IPS-18a (cell line): ENCODE data around the gene ANKRD33.
A peak's percentile ranks its signal among the peaks of the same experiment; 100 is the strongest.

Source experiments
- H3K27ac ChIP-seq: one replicate; pipeline ENCODE4 v1.5.1; 2013; ENCODE audit warnings: low read length
- H3K27me3 ChIP-seq: one replicate; pipeline ENCODE4 v1.6.1; 2013; ENCODE audit warnings: mild to moderate bottlenecking, low read length; ENCODE audit not compliant: control insufficient read depth, insufficient read depth
- H3K36me3 ChIP-seq: one replicate; pipeline ENCODE4 v1.6.1; 2013; ENCODE audit warnings: low read depth, low read length; ENCODE audit not compliant: control insufficient read depth
- H3K4me1 ChIP-seq: one replicate; pipeline ENCODE4 v1.6.1; 2013; ENCODE audit warnings: low read depth, low read length; ENCODE audit not compliant: control insufficient read depth
- H3K4me3 ChIP-seq: one replicate; pipeline ENCODE4 v1.5.1; 2013; ENCODE audit warnings: low read length
- H3K9ac ChIP-seq: one replicate; pipeline ENCODE4 v1.6.1; 2013; ENCODE audit warnings: mild to moderate bottlenecking, low read length, moderate library complexity
- H3K9me3 ChIP-seq: one replicate; pipeline ENCODE4 v1.6.1; 2013; ENCODE audit warnings: low read depth, low read length; ENCODE audit not compliant: control insufficient read depth

Gene ANKRD33

DNA sequence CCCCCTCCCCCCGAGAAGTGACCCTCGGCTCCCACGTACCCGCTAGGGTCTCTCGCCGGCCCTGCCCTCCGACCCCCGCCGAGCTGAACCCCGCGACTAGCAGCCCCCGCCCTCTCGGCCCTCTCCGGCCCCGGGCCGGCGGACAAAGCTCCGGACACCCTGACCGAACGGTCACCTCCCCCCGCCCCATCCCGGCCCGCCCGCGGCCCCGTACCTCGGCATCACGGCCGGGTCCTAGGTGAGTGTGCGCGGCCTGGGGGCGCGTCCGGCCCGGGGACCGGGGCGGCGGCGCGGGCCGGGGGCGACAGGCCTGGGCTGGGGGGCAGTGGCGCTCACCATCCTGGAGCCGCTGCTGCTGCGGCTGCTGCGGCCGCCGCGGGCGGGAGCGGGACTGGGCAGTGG, 39.6 kb upstream of the ANKRD33 start, which contains the start of gene FIGNL2:
TSS of gene FIGNL2 (minus strand) at position 393 of the 402 bp plus-strand sequence. CDS start 26,305 bp downstream, outside the sequence.
- H3K36me3 ChIP-seq, result no peaks in the 10 kb centered on the region
- peak within 1 kb of the TSS; percentile 43 for H3K9ac ChIP-seq
- no peaks in the 10 kb centered on the region for H3K9me3 ChIP-seq
- H3K27ac ChIP-seq, result no peak within 1 kb of the TSS
- H3K27me3 ChIP-seq, result peaks cover 42% of the 10 kb centered on the region
- H3K4me1 ChIP-seq, result peaks cover 31% of the 10 kb centered on the region
- peak within 1 kb of the TSS; percentile 72 for H3K4me3 ChIP-seq

DNA sequence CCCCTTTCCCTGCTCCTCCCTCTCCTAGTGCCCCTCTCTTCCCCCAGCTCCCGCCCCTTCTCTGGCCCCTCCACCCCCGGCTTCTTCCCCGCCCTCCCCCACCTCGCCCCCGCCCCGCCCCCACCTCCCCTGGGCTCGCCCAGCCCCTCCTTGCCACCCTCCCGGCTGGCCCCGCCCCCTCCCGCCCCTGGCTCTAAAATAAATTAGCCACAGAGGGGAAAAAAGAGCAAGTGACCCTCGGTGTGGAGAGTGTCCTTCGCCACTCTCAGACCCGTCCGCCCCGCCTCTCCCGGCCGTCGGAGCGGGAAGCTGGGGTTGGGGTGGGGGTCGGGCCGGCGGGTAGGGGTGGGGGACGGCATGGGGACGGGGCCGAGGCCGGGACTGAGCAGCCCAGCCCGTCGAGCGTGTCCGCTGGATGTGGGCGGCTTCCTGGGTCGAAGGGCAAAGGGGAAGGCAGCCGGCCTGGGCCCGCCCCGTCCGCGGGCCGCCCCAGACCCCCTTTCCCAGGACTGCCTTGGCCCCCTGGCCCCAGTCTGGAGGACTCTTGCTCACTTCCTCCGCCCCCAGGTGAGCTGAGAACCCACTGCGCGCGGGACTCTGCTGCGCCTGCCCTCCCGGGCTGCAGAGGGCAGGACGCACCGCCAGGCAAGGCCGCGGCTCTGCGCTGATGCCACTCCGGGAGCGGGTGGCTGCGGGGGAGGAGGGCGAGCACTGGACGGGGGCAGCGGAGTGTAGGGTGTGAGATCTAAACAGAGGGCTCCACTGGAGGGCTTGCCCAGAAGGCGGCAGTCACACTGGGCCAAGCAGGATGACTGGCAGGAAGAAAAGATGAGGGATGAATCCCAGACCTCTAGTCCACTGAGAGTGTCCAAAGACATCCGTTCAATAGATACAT, 38.8 kb upstream of the ANKRD33 start:
- H3K27me3 ChIP-seq, result peaks cover 50% of the 10 kb centered on the region
- no peak overlapping the region for H3K27ac ChIP-seq
- H3K9ac ChIP-seq, result no peak overlapping the region

DNA sequence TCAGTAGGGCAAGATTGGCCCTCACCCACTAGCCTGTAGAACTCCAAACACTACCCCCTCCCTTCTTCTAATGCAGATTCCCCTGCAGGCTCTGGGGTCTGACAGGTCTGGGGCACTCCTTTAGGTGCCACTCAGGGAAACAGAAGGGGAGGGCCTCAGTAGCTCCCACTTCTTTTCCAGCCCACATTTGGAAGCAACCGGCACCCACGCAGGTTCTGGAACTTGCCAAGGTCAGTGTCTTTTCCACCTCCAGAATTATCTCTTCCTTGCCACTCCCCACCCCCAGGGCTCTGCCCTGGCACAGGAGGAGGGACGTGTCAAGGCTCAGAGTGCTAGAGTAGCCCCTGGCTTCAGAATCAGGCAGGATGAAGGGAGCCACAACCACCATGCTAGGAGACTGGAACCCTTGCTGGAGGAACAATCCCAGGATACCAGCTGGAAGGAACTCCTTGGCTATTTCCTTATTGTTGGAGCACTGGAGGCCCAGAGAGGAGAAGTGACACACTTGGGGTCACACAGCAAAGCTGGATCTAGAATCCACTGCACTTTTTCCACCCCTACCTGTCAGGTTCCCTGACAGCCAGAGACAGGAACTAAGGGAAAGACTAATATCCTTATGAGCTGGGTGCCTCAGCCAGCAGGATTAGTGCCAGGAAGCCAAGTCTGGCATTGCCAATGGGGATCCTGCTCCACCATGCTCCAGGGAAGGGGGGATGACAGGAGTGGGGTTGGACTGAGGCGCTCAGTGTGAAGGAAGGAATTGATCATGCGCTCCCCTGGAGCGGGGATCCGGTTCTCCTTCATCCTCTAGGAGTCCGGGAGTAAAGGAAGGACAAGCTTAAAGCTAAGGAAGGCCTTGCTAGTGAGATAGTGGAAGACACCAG, 37.6 kb upstream of the ANKRD33 start:
- H3K9ac ChIP-seq, result no peak overlapping the region
- no peak overlapping the region for H3K27ac ChIP-seq
- no peaks in the 10 kb centered on the region for H3K36me3 ChIP-seq
- H3K4me1 ChIP-seq, result peaks cover 27% of the 10 kb centered on the region
- H3K4me3 ChIP-seq, result peak overlapping the region; percentile 61
- peaks cover 51% of the 10 kb centered on the region for H3K27me3 ChIP-seq
- no peaks in the 10 kb centered on the region for H3K9me3 ChIP-seq

More for the DNA sequence above, 38.8 kb upstream of the ANKRD33 start:
- Histone ChIP-seq H3K36me3 (no peaks in the 10 kb centered on the region), H3K4me3 (peak overlapping the region; percentile 61), H3K9me3 (no peaks in the 10 kb centered on the region), H3K4me1 (peaks cover 31% of the 10 kb centered on the region)

DNA sequence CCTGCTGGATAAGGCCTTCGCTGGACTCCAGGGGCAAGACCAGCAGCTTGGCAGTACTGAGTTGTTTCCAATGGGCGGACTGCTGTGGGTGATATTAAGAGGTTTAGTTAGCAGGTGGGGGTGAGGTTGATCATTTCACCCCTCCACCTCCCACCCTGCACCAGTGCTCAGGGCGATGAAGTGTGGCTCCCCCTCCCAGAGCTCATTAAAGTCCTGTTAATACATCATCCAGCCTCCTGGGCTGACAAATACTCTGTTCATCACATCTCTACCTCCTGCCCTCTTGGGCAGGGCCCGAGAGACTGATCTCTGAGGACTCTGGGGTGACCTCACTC, 37.0 kb upstream of the ANKRD33 start:
- H3K9ac ChIP-seq, result no peak overlapping the region
- no peaks in the 10 kb centered on the region for H3K36me3 ChIP-seq
- H3K27me3 ChIP-seq, result peaks cover 50% of the 10 kb centered on the region
- no peak overlapping the region for H3K4me3 ChIP-seq
- H3K9me3 ChIP-seq, result no peaks in the 10 kb centered on the region
- peaks cover 26% of the 10 kb centered on the region for H3K4me1 ChIP-seq
- no peak overlapping the region for H3K27ac ChIP-seq

DNA sequence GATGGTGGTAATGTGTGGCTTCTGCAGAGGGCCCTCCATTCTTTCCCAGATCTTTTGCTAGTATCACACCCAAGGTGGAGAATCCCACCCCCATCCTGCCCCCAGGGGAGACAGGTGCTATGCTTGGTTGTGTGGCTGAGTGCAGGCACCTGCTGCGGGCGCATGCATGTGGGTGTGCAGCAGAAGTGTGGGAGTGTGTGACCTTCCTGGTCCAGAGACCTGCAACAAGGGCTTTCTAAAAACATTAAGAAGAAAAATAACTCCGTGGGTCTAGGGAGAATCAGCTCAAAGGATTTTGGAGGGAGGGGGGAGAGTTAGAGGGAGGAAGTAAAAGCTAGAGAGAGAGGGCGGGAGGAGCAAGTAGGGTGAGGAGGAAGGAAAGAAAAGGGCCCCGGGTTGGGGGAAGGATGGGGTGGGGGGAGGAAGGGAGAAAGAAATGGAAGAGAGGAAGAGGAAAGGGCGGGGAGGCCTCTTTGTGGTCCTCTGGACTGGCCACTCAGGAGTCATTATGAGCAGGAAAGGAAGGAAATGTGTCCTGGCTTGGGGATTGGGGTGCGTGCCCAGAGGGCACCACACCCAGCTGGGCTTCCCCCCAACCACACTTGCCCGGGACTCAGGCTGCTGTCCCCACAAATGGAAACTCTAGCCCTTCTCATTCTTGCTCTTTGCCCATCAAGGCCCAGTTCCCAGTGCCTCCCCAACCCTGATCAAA, 36.3 kb upstream of the ANKRD33 start:
- peaks cover 26% of the 10 kb centered on the region for H3K4me1 ChIP-seq
- no peak overlapping the region for H3K4me3 ChIP-seq
- no peaks in the 10 kb centered on the region for H3K9me3 ChIP-seq
- no peak overlapping the region for H3K9ac ChIP-seq
- no peak overlapping the region for H3K27ac ChIP-seq
- H3K27me3 ChIP-seq, result peaks cover 44% of the 10 kb centered on the region
- H3K36me3 ChIP-seq, result no peaks in the 10 kb centered on the region

DNA sequence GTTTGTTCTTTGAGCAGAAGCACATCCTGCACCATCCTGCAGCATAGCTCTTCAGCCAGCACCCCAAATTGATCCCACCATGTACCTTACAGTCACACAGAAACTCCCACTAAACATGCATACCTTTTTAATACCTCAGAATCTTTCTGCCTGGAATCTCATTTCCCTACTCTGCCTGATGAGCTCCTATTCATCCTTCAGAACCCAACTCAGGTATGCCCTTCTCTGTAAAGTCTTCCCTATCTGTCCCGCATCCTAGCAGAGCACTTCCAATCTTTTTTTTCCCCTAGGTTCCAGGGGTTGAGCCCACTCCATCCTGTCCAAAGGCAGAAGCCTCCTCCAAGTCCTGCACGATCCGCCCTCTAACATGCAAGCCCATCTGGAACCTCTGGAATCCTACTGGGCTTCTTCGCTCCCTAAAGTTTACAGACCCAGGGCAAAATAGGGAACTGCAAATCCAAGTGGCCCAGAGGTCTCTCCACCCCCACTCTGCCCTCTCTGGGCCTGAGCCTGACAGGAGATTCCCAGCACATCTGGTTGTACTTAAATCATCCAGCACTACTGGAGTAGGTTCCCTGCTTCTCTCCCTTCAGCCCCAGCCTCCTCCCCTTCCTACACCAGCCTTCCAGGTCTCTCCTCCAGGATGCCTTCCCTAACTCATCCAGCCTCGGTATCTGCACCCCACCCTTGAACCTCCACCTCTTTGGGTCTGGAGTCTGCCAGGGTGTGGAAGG, 35.3 kb upstream of the ANKRD33 start:
- no peak overlapping the region for H3K4me3 ChIP-seq
- peaks cover 44% of the 10 kb centered on the region for H3K27me3 ChIP-seq
- H3K36me3 ChIP-seq, result no peaks in the 10 kb centered on the region
- H3K9ac ChIP-seq, result no peak overlapping the region
- H3K27ac ChIP-seq, result no peak overlapping the region
- H3K4me1 ChIP-seq, result peaks cover 24% of the 10 kb centered on the region
- H3K9me3 ChIP-seq, result no peaks in the 10 kb centered on the region

DNA sequence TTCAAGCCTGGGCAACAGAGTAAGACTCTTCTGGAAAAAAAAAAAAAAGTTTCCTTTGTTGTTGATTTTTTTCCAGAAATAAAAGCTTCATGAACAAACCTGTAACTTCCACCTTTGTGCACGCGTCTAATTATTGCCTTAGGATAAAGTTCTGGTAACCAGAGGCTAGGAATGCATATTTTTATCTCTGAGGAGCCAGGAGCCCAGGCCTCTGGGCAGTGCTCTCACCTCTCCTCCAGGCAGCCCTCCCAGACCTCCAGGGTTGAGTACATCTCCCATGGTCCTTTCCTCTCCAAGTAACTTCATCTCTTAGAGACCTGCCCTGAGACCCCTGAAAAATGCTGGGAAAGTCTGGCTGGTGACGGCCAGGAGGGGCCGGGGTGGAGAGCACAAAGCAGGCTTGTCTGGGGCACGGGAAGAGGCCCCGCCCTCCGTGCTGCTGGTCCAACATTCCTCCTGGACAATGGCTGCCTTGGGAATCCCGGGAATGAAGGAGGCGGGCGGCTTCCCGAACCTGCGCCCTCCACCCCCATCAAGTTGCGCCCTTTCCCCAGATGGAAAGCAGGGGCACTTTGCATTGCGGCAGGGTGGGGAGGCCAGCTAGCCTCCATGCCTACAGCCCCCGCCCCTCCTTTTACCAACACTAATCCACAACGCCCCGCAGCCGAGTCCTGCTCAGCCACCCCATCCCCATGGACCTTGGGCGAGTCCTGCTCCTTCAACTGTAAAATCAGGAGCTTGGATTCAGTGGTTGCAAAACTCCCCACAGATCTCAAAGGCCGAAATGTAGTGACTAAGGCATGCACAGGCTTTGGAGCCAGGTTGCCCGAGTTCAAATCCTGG, 32.1 kb upstream of the ANKRD33 start:
- H3K9ac ChIP-seq, result peak overlapping the region; percentile 67
- peaks cover 27% of the 10 kb centered on the region for H3K27me3 ChIP-seq
- no peaks in the 10 kb centered on the region for H3K9me3 ChIP-seq
- H3K4me3 ChIP-seq, result peak overlapping the region; percentile 65
- no peaks in the 10 kb centered on the region for H3K36me3 ChIP-seq
- peaks cover 18% of the 10 kb centered on the region for H3K4me1 ChIP-seq
- H3K27ac ChIP-seq, result no peak overlapping the region

DNA sequence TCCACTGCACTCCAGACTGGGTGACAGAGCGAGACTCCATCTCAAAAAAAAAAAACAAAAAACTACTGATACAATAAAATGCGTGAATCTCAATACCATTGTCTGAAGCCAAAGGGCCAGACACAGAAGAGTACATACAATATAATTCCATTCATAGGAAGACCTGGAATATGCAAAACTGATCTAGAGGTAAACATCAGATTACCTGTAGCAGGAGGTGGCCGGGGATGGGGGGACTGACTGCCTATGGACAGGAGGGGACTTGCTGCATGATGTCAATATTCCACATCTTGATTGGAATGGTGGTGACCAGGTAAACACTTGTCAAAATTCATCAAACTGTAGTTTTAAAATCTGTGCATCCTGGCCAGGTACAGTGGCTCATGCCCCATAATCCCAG, 26.9 kb upstream of the ANKRD33 start:
- Histone ChIP-seq H3K4me3 (no peak overlapping the region), H3K9ac (no peak overlapping the region), H3K36me3 (no peaks in the 10 kb centered on the region), H3K4me1 (peaks cover 29% of the 10 kb centered on the region), H3K27me3 (peaks cover 10% of the 10 kb centered on the region), H3K27ac (no peak overlapping the region), H3K9me3 (no peaks in the 10 kb centered on the region)

DNA sequence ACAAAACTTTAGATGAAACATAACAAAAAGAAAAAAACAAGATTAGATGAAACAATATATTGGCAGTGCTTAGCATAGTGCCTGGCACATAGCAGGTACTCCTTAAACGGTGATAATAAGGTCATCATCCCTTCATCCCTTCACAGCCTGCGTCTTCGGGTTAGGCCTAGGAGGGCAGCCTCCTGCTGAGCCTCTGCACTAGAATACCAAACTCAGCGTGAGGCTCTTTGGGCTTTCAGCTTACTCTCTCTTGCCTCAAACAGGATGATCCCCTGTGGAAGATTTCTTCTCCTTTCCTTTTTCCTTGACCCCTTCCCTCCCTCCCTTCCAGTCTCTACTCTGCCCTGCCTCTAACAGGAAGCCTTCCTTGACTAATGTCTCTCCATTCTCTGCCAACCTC, 25.0 kb upstream of the ANKRD33 start:
- H3K9me3 ChIP-seq, result no peaks in the 10 kb centered on the region

DNA sequence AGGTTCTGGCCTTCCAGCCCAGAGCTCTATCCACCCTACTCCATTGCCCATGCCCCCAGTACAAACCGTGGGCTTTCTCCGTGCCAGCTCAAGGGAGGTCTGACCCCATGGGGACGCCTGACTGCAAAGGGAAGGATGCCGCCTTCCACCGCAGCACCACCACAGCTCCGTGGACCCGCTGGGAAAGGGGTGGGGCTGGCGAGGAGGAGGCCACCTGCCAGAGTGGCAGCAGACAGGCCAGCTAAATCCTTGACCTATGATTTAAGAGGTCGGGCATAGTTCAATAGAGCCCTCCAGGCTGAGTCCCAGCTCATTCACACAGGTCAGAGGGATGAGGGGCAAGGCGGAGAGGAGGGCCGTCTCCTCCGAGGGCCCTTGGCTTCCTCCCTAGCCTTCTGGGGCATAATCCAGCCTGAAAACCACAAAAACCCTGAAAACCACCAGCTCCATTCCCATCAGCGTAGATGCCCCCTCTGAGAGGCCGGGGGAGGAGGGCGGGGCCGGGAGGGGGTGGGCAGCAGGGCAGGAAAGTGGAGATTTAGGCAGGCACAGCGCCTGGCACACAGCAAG, 24.5 kb upstream of the ANKRD33 start:
- Histone ChIP-seq H3K9ac (peak overlapping the region; percentile 67), H3K4me1 (peaks cover 27% of the 10 kb centered on the region), H3K9me3 (no peaks in the 10 kb centered on the region), H3K27me3 (peaks cover 28% of the 10 kb centered on the region), H3K27ac (peak overlapping the region; percentile 25), H3K36me3 (no peaks in the 10 kb centered on the region), H3K4me3 (peak overlapping the region; percentile 49)

More for the DNA sequence above, 25.0 kb upstream of the ANKRD33 start:
- peaks cover 27% of the 10 kb centered on the region for H3K4me1 ChIP-seq
- H3K36me3 ChIP-seq, result no peaks in the 10 kb centered on the region
- peak overlapping the region; percentile 25 for H3K27ac ChIP-seq
- H3K27me3 ChIP-seq, result peaks cover 23% of the 10 kb centered on the region
- peak overlapping the region; percentile 49 for H3K4me3 ChIP-seq
- peak overlapping the region; percentile 67 for H3K9ac ChIP-seq
